IMR-90 (cell line): ENCODE data around the gene PRKD1. TPM values are rescaled to one million over a fixed set of nuclear protein-coding genes. Genes with fewer than 3 reads are reported as not detected.
A peak's percentile ranks its signal among the peaks of the same experiment; 100 is the strongest.

Experiments used
- ATAC-seq: fragments of 200-7000 bp; cut with Tn5 transposase; 2 replicates; pipeline ENCODE4 v1.9.1; 2020; ENCODE audit warnings: low read depth, mild to moderate bottlenecking, moderate library complexity
- BruUV-seq: library from RNA; stranded (reverse); fragments of 400-500 nt; replicated peaks from 2 replicates; lab custom pipeline; 2021; lab: Mats Ljungman, UMichigan
- CTCF ChIA-PET: fragments of 300-600 bp; formaldehyde crosslinking; extraction: SDS; loops from one replicate; lab custom pipeline; 2021; ENCODE audit warnings: antibody characterized with exemption; lab: Yijun Ruan, JAX
- POLR2A ChIA-PET: fragments of 300-600 bp; sonication (Branson Sonifier 250); formaldehyde crosslinking; loops from one replicate; lab custom pipeline; 2022; ENCODE audit warnings: antibody characterized with exemption; ENCODE audit not compliant: unreplicated experiment; lab: Charles Lee
- DNase-seq: peaks from one replicate; pipeline ENCODE4 v3.0.0; 2013
- H2AFZ ChIP-seq: replicated peaks from 2 replicates; pipeline ENCODE3; 2013; ENCODE audit warnings: low read length, mild to moderate bottlenecking; ENCODE audit not compliant: poor library complexity
- H2AK5ac ChIP-seq: 2 replicates; pipeline ENCODE4 v1.6.1; 2013; ENCODE audit warnings: low read depth, low read length, inconsistent platforms
- H2AK9ac ChIP-seq: replicated peaks from 2 replicates; pipeline ENCODE3; 2013; ENCODE audit warnings: mild to moderate bottlenecking, low read depth, low read length, moderate library complexity; ENCODE audit not compliant: poor library complexity
- H2BK120ac ChIP-seq: 2 replicates; pipeline ENCODE4 v1.6.1; 2013; ENCODE audit warnings: low read depth, low read length, inconsistent platforms
- H2BK15ac ChIP-seq: 3 replicates; pipeline ENCODE4 v1.6.1; 2013; ENCODE audit warnings: low read depth, low read length, inconsistent platforms
- H2BK20ac ChIP-seq: 2 replicates; pipeline ENCODE4 v1.6.1; 2013; ENCODE audit warnings: low read depth, mild to moderate bottlenecking, inconsistent platforms, low read length, moderate library complexity
- H2BK5ac ChIP-seq: 2 replicates; pipeline ENCODE4 v1.6.1; 2013; ENCODE audit warnings: mild to moderate bottlenecking, low read depth, low read length, inconsistent platforms; ENCODE audit not compliant: poor library complexity, severe bottlenecking
- H3K14ac ChIP-seq: replicated peaks from 2 replicates; pipeline ENCODE4 v1.6.1; 2013; ENCODE audit warnings: low read depth, low read length, inconsistent platforms
- H3K18ac ChIP-seq: 2 replicates; pipeline ENCODE4 v1.6.1; 2013; ENCODE audit warnings: low read depth, low read length, control low read depth
- H3K23ac ChIP-seq: 2 replicates; pipeline ENCODE4 v1.6.1; 2013; ENCODE audit warnings: low read depth, low read length, inconsistent platforms
- H3K27ac ChIP-seq: 2 replicates; pipeline ENCODE4 v1.5.1; 2013; ENCODE audit warnings: mild to moderate bottlenecking, control low read depth, low read length; ENCODE audit not compliant: insufficient read depth
- H3K27me3 ChIP-seq: 2 replicates; pipeline ENCODE4 v1.6.1; 2013; ENCODE audit warnings: low read length; ENCODE audit not compliant: control insufficient read depth, insufficient read depth
- H3K36me3 ChIP-seq: 2 replicates; pipeline ENCODE4 v1.6.1; 2013; ENCODE audit warnings: low read length, mixed read lengths; ENCODE audit not compliant: control insufficient read depth, insufficient read depth
- H3K4ac ChIP-seq: 2 replicates; pipeline ENCODE4 v1.6.1; 2013; ENCODE audit warnings: low read depth, low read length, inconsistent platforms
- H3K4me1 ChIP-seq: 2 replicates; pipeline ENCODE4 v1.6.1; 2013; ENCODE audit warnings: low read length, mixed read lengths; ENCODE audit not compliant: control insufficient read depth, insufficient read depth
- H3K4me2 ChIP-seq: 2 replicates; pipeline ENCODE4 v1.6.1; 2013; ENCODE audit warnings: low read depth, mild to moderate bottlenecking, control low read depth, low read length, moderate library complexity
- H3K4me3 ChIP-seq: 2 replicates; pipeline ENCODE4 v1.5.1; 2013; ENCODE audit warnings: low read depth, mild to moderate bottlenecking, control low read depth, low read length, moderate library complexity; ENCODE audit not compliant: insufficient read depth
- H3K56ac ChIP-seq: 2 replicates; pipeline ENCODE4 v1.6.1; 2013; ENCODE audit warnings: low read length, inconsistent platforms; ENCODE audit not compliant: insufficient read depth; ENCODE audit errors: extremely low read depth
- H3K79me1 ChIP-seq, 2 experiments: 2 replicates each; pipeline ENCODE4 v1.6.1; 2013; ENCODE audit warnings: low read length in 2 of 2, inconsistent platforms in 1 of 2, low read depth in 1 of 2
- H3K9ac ChIP-seq: 2 replicates; pipeline ENCODE4 v1.6.1; 2013; ENCODE audit warnings: low read depth, low read length, control low read depth
- H3K9me1 ChIP-seq: 2 replicates; pipeline ENCODE4 v1.6.1; 2013; ENCODE audit warnings: low read length, inconsistent platforms; ENCODE audit not compliant: insufficient read depth
- H3K9me3 ChIP-seq: 2 replicates; pipeline ENCODE4 v1.6.1; 2013; ENCODE audit warnings: low read length; ENCODE audit not compliant: control insufficient read depth, insufficient read depth
- H4K20me1 ChIP-seq: 2 replicates; pipeline ENCODE4 v1.6.1; 2013; ENCODE audit warnings: low read length, inconsistent platforms; ENCODE audit not compliant: insufficient read depth
- H4K5ac ChIP-seq: 2 replicates; pipeline ENCODE4 v1.6.1; 2013; ENCODE audit warnings: mild to moderate bottlenecking, low read depth, low read length, control low read depth
- H4K8ac ChIP-seq, 2 experiments: 2 replicates each; pipeline ENCODE4 v1.6.1; 2013; ENCODE audit warnings: low read depth in 2 of 2, low read length in 2 of 2, control low read depth in 1 of 2, inconsistent platforms in 1 of 2
- H4K91ac ChIP-seq: 2 replicates; pipeline ENCODE4 v1.6.1; 2013; ENCODE audit warnings: low read depth, low read length, inconsistent platforms; ENCODE audit not compliant: insufficient read depth
- CHD1 ChIP-seq: IDR thresholded peaks from 2 replicates; pipeline ENCODE4 v1.6.1; 2012; ENCODE audit warnings: low read depth, low read length, improper control_type of control experiment
- RAD21 ChIP-seq: IDR thresholded peaks from 2 replicates; pipeline ENCODE4 v1.6.1; 2012; ENCODE audit warnings: low read length, improper control_type of control experiment
- RCOR1 ChIP-seq: IDR thresholded peaks from 2 replicates; pipeline ENCODE4 v1.6.1; 2012; ENCODE audit warnings: mild to moderate bottlenecking, low read length, improper control_type of control experiment; ENCODE audit not compliant: insufficient replicate concordance
- WGBS, 2 experiments: methylation state at CpG; one replicate each; pipeline versions ENCODE4 v1.1.5 to v1.1.7; 2013; ENCODE audit warnings: missing lambda C conversion rate in 2 of 2; ENCODE audit not compliant: insufficient read length in 1 of 2; ENCODE audit errors: extremely low coverage in 2 of 2; 5-methylcytosine and 5-hydroxymethylcytosine counted together
- dilution Hi-C: fragments of 300-500 bp; cut with HindIII; formaldehyde crosslinking; loops from one replicate; pipeline ENCODE4 v1.14.3; 2018; ENCODE audit warnings: low sequenced_read_pairs; ENCODE audit not compliant: unreplicated experiment
- in situ Hi-C: fragments of 300-500 bp; cut with MboI; formaldehyde crosslinking; loops from 3 replicates; pipeline ENCODE4 v1.14.3; 2019; ENCODE audit warnings: low sequenced_read_pairs, inconsistent platforms, mixed read lengths
- intact Hi-C: fragments of 100-400 bp; cut with micrococcal nuclease; formaldehyde crosslinking; loops from 2 replicates; pipeline ENCODE4 v1.10.0; 2022
- polyA plus RNA-seq, 3 experiments: library from polyadenylated mRNA; depleted of rRNA; stranded (reverse); fragments of >200 nt; gene quantifications; 2 replicates each; pipeline ENCODE4 v1.2.3, GENCODE V29; 2012; ENCODE audit warnings: low replicate concordance in 1 of 3
- total RNA-seq: library from RNA; depleted of rRNA; stranded (reverse); fragments of >200 nt; gene quantifications from 2 replicates; pipeline ENCODE4 v1.2.3, GENCODE V29; 2012
- TF ChIP-seq, protein P1 (sequence below): conservative IDR thresholded peaks from 2 replicates; pipeline ENCODE4 v1.5.1; 2012; ENCODE audit warnings: mild to moderate bottlenecking, low read depth, low read length, improper control_type of control experiment

The PRKD1 gene
- total and polyA plus RNA-seq, 2 of the 4 experiments (the other 2 are of a cell fraction), result 12.9 to 14.2 TPM

DNA sequence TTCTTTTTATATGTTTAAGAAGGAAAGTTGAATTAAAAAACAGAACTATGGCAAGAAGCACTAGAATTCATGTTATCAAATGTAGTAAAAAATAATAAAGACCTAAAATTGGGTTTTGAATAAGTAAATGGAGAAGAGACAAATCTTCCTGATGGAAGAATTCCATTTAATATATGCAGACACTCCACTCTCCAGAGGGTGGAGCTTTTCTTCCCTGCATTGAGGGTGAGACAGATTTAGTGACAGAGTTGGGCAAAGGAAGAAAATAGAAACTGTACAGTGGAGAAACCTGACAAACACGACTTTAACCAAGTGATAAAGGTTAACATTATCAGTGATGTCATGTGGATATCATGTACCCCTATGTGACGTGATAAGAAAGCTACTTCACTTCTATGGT, 217.6 kb downstream of the PRKD1 start:
- no peak overlapping the region for H4K91ac ChIP-seq
- H3K23ac ChIP-seq, result no peak overlapping the region
- ATAC-seq (no peak), DNase-seq (peak; percentile 7)
- H2BK120ac ChIP-seq, result no peak overlapping the region
- no peaks in the 10 kb centered on the region for H3K9me3 ChIP-seq
- H3K56ac ChIP-seq, result no peak overlapping the region
- TF ChIP-seq RCOR1 (no peak), CHD1 (no peak), RAD21 (peak; percentile 32; the same call in 1 of the 2 replicates)
- TF ChIP-seq, protein P1, sequence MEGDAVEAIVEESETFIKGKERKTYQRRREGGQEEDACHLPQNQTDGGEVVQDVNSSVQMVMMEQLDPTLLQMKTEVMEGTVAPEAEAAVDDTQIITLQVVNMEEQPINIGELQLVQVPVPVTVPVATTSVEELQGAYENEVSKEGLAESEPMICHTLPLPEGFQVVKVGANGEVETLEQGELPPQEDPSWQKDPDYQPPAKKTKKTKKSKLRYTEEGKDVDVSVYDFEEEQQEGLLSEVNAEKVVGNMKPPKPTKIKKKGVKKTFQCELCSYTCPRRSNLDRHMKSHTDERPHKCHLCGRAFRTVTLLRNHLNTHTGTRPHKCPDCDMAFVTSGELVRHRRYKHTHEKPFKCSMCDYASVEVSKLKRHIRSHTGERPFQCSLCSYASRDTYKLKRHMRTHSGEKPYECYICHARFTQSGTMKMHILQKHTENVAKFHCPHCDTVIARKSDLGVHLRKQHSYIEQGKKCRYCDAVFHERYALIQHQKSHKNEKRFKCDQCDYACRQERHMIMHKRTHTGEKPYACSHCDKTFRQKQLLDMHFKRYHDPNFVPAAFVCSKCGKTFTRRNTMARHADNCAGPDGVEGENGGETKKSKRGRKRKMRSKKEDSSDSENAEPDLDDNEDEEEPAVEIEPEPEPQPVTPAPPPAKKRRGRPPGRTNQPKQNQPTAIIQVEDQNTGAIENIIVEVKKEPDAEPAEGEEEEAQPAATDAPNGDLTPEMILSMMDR, result peak; percentile 33; the same call in 1 of the 2 replicates
- H3K4me2 ChIP-seq, result no peak overlapping the region
- H3K9me1 ChIP-seq, result no peaks in the 10 kb centered on the region
- CTCF ChIA-PET, result interaction anchor here (0.8 kb wide), 1 partner anchor 17 kb away, joined by 3 read pairs; no protein-coding TSS in a partner anchor
- in situ Hi-C loops (loop anchor here (25.0 kb wide), 1 partner anchor 502 kb away; no protein-coding TSS in a partner anchor), intact Hi-C loops (loop anchor here (5.0 to 10.0 kb wide), 2 partner anchors 292 to 505 kb away; no protein-coding TSS in a partner anchor), dilution Hi-C loops (no loop called here)
- H3K14ac ChIP-seq, result no peak overlapping the region
- no peak overlapping the region for H3K4me3 ChIP-seq
- no peaks in the 10 kb centered on the region for H3K27me3 ChIP-seq
- POLR2A ChIA-PET, result no interaction called here
- H2BK20ac ChIP-seq, result no peak overlapping the region
- H3K4me1 ChIP-seq, result no peaks in the 10 kb centered on the region
- no peak overlapping the region for H3K9ac ChIP-seq
- 40% methylated on average over 1 of the region's 2 CpGs; no CpG with 5 or more reads in 1 of the 2 experiments for WGBS, 2 experiments
- H3K79me1 ChIP-seq, result peaks cover 0 to 4% of the 10 kb centered on the region in 2 experiments; a peak in 2 of 4 replicates
- no peak overlapping the region for H3K4ac ChIP-seq
- no peak overlapping the region for H4K8ac ChIP-seq
- no TSS peak for BruUV-seq
- H2AFZ ChIP-seq, result no peak overlapping the region
- no peak overlapping the region for H3K27ac ChIP-seq
- H2AK9ac ChIP-seq, result no peak overlapping the region
- H3K18ac ChIP-seq, result no peak overlapping the region
- H3K36me3 ChIP-seq, result no peaks in the 10 kb centered on the region
- no peak overlapping the region for H4K5ac ChIP-seq
- no peak overlapping the region for H2BK15ac ChIP-seq
- H2AK5ac ChIP-seq, result no peak overlapping the region
- H4K20me1 ChIP-seq, result no peaks in the 10 kb centered on the region
- H2BK5ac ChIP-seq, result no peak overlapping the region
